B cell (primary cell): ENCODE measurements around the gene TRIO. TPM values are rescaled to one million over a fixed set of nuclear protein-coding genes. Genes with fewer than 3 reads are reported as not detected.

Experiments
- ATAC-seq: fragments of 200-7000 bp; cut with Tn5 transposase; one replicate; pipeline ENCODE4 v1.10.0; 2021; ENCODE audit warnings: low read depth, mild to moderate bottlenecking, moderate number of reproducible peaks, moderate library complexity
- CTCF ChIA-PET: fragments of 350-600 bp; sonication (Branson Sonifier 250); formaldehyde crosslinking; loops from one replicate; lab custom pipeline; 2021; ENCODE audit warnings: antibody characterized with exemption, inconsistent platforms; lab: Charles Lee
- POLR2A ChIA-PET: fragments of 350-600 bp; sonication (Branson Sonifier 250); formaldehyde crosslinking; loops from one replicate; lab custom pipeline; 2021; ENCODE audit warnings: antibody characterized with exemption; lab: Charles Lee
- DNase-seq: peaks from one replicate; pipeline ENCODE4 v3.0.0; 2013
- H2AFZ ChIP-seq: 2 replicates; pipeline ENCODE4 v1.6.1; 2012; ENCODE audit warnings: mild to moderate bottlenecking, low read depth, low read length; ENCODE audit not compliant: insufficient read depth, poor library complexity, severe bottlenecking
- H3K27ac ChIP-seq, 2 donors: 1 replicate in 1 of 2; 2 replicates in 1 of 2; pipeline ENCODE4 v1.5.1; 2012 to 2013; ENCODE audit warnings: low read length in 2 of 2, mild to moderate bottlenecking in 2 of 2, moderate library complexity in 1 of 2
- H3K27me3 ChIP-seq, 4 experiments: fragments of 200-600 bp in 1 of 4; sonication (generic) in 1 of 4; replicated peaks in 1 of 4; 1 replicate in 2 of 4; 2 replicates in 2 of 4; pipeline versions ENCODE4 v1.6.1 to v1.7.0; 2013 to 2016; ENCODE audit warnings: low read length in 3 of 4, mild to moderate bottlenecking in 2 of 4, mixed read lengths in 1 of 4, moderate library complexity in 1 of 4; ENCODE audit not compliant: insufficient read depth in 4 of 4, control insufficient read depth in 3 of 4; ENCODE audit errors: control extremely low read depth in 1 of 4
- H3K36me3 ChIP-seq, 2 experiments: replicated peaks in 1 of 2; 1 replicate in 1 of 2; 2 replicates in 1 of 2; pipeline versions ENCODE4 v1.6.1 to v1.7.1; 2013; ENCODE audit warnings: low read length in 1 of 2; ENCODE audit not compliant: insufficient read depth in 2 of 2, control insufficient read depth in 1 of 2; ENCODE audit errors: control extremely low read depth in 1 of 2, extremely low read depth in 1 of 2
- H3K4me1 ChIP-seq, 2 donors: fragments of 200-600 bp in 1 of 2; sonication (generic) in 1 of 2; 1 replicate in 1 of 2; 2 replicates in 1 of 2; pipeline versions ENCODE4 v1.5.1 to v1.6.1; 2013 to 2017; ENCODE audit warnings: low read length in 2 of 2; ENCODE audit not compliant: control insufficient read depth in 2 of 2, insufficient read depth in 2 of 2
- H3K4me2 ChIP-seq: replicated peaks from 2 replicates; pipeline ENCODE3; 2012; ENCODE audit warnings: mild to moderate bottlenecking, low read depth, low read length; ENCODE audit not compliant: poor library complexity, severe bottlenecking
- H3K4me3 ChIP-seq, 5 experiments: fragments of 200-600 bp in 1 of 5; sonication (generic) in 1 of 5; 1 replicate in 3 of 5; 2 replicates in 2 of 5; pipeline versions ENCODE4 v1.5.1 to v1.7.0; 2011 to 2016; ENCODE audit warnings: low read length in 4 of 5, mild to moderate bottlenecking in 4 of 5, low read depth in 2 of 5, control low read depth in 1 of 5, moderate library complexity in 1 of 5; ENCODE audit not compliant: insufficient read depth in 1 of 5; ENCODE audit errors: control extremely low read depth in 1 of 5, extremely low read depth in 1 of 5
- H3K79me2 ChIP-seq: fragments of 200-600 bp; sonication (generic); one replicate; pipeline ENCODE4 v1.6.0; 2016; ENCODE audit warnings: low read length; ENCODE audit not compliant: control insufficient read depth, insufficient read depth
- H3K9ac ChIP-seq: fragments of 200-600 bp; sonication (generic); 2 replicates; pipeline ENCODE4 v1.6.1; 2017; ENCODE audit warnings: mild to moderate bottlenecking, low read length, moderate library complexity
- H3K9me3 ChIP-seq, 3 donors: one replicate each; pipeline versions ENCODE4 v1.6.1 to v1.7.1; 2013; ENCODE audit warnings: low read length in 2 of 3; ENCODE audit not compliant: control insufficient read depth in 2 of 3, insufficient read depth in 1 of 3; ENCODE audit errors: control extremely low read depth in 1 of 3
- H4K20me1 ChIP-seq: 2 replicates; pipeline ENCODE4 v1.6.0; 2012; ENCODE audit warnings: mild to moderate bottlenecking, low read length; ENCODE audit not compliant: insufficient read depth, control insufficient read depth, poor library complexity, severe bottlenecking
- H3K27ac Mint-ChIP-seq: one replicate; pipeline ENCODE4 v1.8.0; 2021; ENCODE audit warnings: mixed read lengths
- H3K27me3 Mint-ChIP-seq: one replicate; pipeline ENCODE4 v1.8.0; 2021; ENCODE audit warnings: mixed read lengths
- H3K4me1 Mint-ChIP-seq: one replicate; pipeline ENCODE4 v1.8.0; 2021; ENCODE audit warnings: mixed read lengths
- H3K4me3 Mint-ChIP-seq: one replicate; pipeline ENCODE4 v1.8.0; 2021; ENCODE audit warnings: mixed read lengths
- H3K9me3 Mint-ChIP-seq: one replicate; pipeline ENCODE4 v1.8.0; 2022; ENCODE audit warnings: mixed read lengths; ENCODE audit not compliant: insufficient read depth
- EZH2 ChIP-seq: IDR thresholded peaks from 2 replicates; pipeline ENCODE4 v1.6.1; 2012; ENCODE audit warnings: borderline replicate concordance, low read depth, mild to moderate bottlenecking, moderate library complexity, low read length; ENCODE audit not compliant: insufficient read depth, poor library complexity, severe bottlenecking
- WGBS: methylation state at CpG from one replicate; pipeline ENCODE4 v1.1.5; 2013; ENCODE audit warnings: missing lambda C conversion rate; ENCODE audit not compliant: insufficient coverage; 5-methylcytosine and 5-hydroxymethylcytosine counted together
- intact Hi-C: fragments of 100-400 bp; cut with micrococcal nuclease; formaldehyde crosslinking; loops from one replicate; pipeline ENCODE4 v1.10.0; 2022
- polyA plus RNA-seq: library from polyadenylated mRNA; depleted of rRNA; stranded (reverse); fragments of >200 nt; gene quantifications from 2 replicates; pipeline ENCODE4 v1.2.3, GENCODE V29; 2012
- total RNA-seq, 2 donors: library from RNA; stranded (reverse); fragments of 120-200 nt in 1 of 2; gene quantifications; 1 replicate in 1 of 2; 2 replicates in 1 of 2; pipeline versions ENCODE4 v1.2.3 to v1.2.4, GENCODE V29; 2013 to 2022
- TF ChIP-seq, protein P1 (sequence below): fragments of 200-600 bp; IDR thresholded peaks from one replicate; pipeline ENCODE4 v1.8.0; 2022; ENCODE audit warnings: antibody characterized with exemption, mild to moderate bottlenecking

TRIO gene
- total and polyA plus RNA-seq, 2 donors (not counting 1 experiment from before 2014, with no cell fraction given), result 90.5 to 479 TPM

DNA sequence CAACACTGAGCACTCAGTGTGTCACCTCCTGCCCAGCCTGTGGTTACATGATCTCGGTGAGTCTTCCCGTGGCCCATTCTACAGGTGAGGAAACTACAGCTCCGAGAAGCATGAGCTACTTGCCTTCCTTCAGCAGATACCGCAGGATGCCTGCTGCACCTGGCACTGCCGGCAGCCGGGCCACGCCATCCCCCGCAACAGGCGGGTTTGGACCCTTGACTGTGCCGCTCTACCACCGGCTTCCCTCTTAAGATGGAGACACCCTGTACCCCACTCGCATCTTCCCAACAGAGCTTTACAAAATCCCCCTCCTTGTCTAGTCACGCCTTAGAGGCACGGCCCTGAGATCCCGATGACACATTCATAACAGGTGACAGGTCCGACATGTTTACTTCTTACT, 363.5 kb downstream of the TRIO start:
- Histone ChIP-seq H3K9me3 (no peaks in the 10 kb centered on the region), H3K36me3 (peaks cover 0 to 44% of the 10 kb centered on the region in 2 experiments), H3K27ac (no peak overlapping the region), H3K27me3 (no peaks in the 10 kb centered on the region), H3K4me2 (no peak overlapping the region), H4K20me1 (no peaks in the 10 kb centered on the region), H2AFZ (no peak overlapping the region), H3K9ac (no peak overlapping the region), H3K4me3 (no peak overlapping the region), H3K79me2 (no peaks in the 10 kb centered on the region), H3K4me1 (no peaks in the 10 kb centered on the region)
- H3K27me3 Mint-ChIP-seq, result no peaks in the 10 kb centered on the region
- ChIA-PET POLR2A (no interaction called here), CTCF (no interaction called here)
- intact Hi-C loops, result no loop called here
- ATAC-seq (no peak), DNase-seq (no peak)
- H3K9me3 Mint-ChIP-seq, result no peaks in the 10 kb centered on the region
- H3K4me3 Mint-ChIP-seq, result no peak overlapping the region
- H3K27ac Mint-ChIP-seq, result no peak overlapping the region
- 93% methylated on average over 16 of the region's 16 CpGs for WGBS
- TF ChIP-seq, protein P1, sequence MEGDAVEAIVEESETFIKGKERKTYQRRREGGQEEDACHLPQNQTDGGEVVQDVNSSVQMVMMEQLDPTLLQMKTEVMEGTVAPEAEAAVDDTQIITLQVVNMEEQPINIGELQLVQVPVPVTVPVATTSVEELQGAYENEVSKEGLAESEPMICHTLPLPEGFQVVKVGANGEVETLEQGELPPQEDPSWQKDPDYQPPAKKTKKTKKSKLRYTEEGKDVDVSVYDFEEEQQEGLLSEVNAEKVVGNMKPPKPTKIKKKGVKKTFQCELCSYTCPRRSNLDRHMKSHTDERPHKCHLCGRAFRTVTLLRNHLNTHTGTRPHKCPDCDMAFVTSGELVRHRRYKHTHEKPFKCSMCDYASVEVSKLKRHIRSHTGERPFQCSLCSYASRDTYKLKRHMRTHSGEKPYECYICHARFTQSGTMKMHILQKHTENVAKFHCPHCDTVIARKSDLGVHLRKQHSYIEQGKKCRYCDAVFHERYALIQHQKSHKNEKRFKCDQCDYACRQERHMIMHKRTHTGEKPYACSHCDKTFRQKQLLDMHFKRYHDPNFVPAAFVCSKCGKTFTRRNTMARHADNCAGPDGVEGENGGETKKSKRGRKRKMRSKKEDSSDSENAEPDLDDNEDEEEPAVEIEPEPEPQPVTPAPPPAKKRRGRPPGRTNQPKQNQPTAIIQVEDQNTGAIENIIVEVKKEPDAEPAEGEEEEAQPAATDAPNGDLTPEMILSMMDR, result no peak
- no peak for TF ChIP-seq EZH2
- no peaks in the 10 kb centered on the region for H3K4me1 Mint-ChIP-seq

DNA sequence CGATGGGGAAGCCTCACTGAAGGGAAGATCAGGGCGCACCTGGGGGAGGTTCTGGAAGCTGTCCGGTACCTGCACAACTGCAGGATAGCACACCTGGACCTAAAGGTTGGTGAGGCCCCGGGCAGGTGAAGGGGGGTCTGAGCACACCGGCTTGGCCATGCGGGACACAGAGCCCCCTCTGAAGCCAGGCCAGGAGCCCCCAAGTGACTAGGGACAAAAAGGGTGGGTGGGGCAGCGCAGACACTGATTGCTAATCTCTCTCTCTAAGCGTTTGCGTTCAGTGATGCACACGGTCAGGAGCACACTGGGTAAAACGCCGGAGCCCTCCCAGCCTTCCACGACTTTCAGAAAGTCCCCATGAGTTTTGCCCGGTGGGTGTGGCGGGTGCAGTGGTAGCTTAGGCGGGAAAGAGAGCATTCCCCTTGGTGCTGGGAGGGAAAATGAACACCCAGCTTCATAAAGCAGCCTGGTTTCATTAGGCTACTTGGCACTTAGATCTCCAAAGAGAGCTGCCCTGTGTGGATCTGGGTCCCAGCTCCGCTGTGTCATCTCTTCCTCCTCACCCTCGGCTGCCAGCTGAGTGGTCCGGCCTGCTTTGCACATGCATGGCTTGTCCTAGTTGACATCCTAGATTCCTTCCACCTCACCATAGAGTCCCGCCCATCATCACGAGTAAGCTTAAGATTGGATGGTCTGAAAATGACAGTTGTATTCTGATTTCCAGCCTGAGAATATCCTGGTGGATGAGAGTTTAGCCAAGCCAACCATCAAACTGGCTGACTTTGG, 364.2 kb downstream of the TRIO start:
- 97% methylated on average over 20 of the region's 21 CpGs for WGBS
- POLR2A ChIA-PET, result no interaction called here

More for the DNA sequence above, 364.2 kb downstream of the TRIO start:
- no peak overlapping the region for H2AFZ ChIP-seq
- H3K79me2 ChIP-seq, result no peaks in the 10 kb centered on the region
- no peak overlapping the region for H3K4me2 ChIP-seq
- H3K27me3 Mint-ChIP-seq, result no peaks in the 10 kb centered on the region
- no peaks in the 10 kb centered on the region for H3K4me1 Mint-ChIP-seq
- no peaks in the 10 kb centered on the region for H3K9me3 ChIP-seq
- H3K9ac ChIP-seq, result no peak overlapping the region
- peak overlapping the region; percentile 38 for H3K27ac Mint-ChIP-seq
- ATAC-seq (no peak), DNase-seq (no peak)
- H3K4me1 ChIP-seq, result no peaks in the 10 kb centered on the region
- H3K27ac ChIP-seq, result no peak overlapping the region
- peaks cover 0 to 42% of the 10 kb centered on the region in 2 experiments for H3K36me3 ChIP-seq
- H3K4me3 Mint-ChIP-seq, result no peak overlapping the region
- no peaks in the 10 kb centered on the region for H3K9me3 Mint-ChIP-seq
- H3K4me3 ChIP-seq, result no peak overlapping the region
- H4K20me1 ChIP-seq, result no peaks in the 10 kb centered on the region
- CTCF ChIA-PET, result no interaction called here
- intact Hi-C loops, result no loop called here
- no peaks in the 10 kb centered on the region for H3K27me3 ChIP-seq
- TF ChIP-seq, protein P1, result no peak
- TF ChIP-seq EZH2, result no peak
